ENCODE measurements around the gene SLC1A3. TPM values are rescaled to one million over a fixed set of nuclear protein-coding genes. Genes with fewer than 3 reads are reported as not detected.

SLC1A3 gene
- total RNA-seq, 2 donors from 2014 or later = 11.2 to 18.5 TPM

GRCh38 chr5:36701085-36701698 is 94.8 kb downstream of the SLC1A3 start:
- no peaks in the 10 kb centered on the region for H3K36me3 ChIP-seq (replicated peaks in 1 of 2; ENCODE audit: insufficient read depth in 1 of 2, low read depth in 2 of 2)
- WGBS, 2 donors = 37 to 46% methylated on average over 4 of the region's 4 CpGs
- no peak for TF ChIP-seq POLR2A (IDR thresholded peaks at IDR 0.05)
- no peak for TF ChIP-seq CTCF (IDR thresholded peaks at IDR 0.05)
- ATAC-seq = no peak
- H3K27me3 ChIP-seq = no peaks in the 10 kb centered on the region
- no peak overlapping the region for H3K27ac ChIP-seq
- DNase-seq = no peak
- intact Hi-C loops (cut with DNase I) = no loop called here
- H3K4me1 ChIP-seq = no peaks in the 10 kb centered on the region
- no peak overlapping the region for H3K4me3 ChIP-seq
- no peaks in the 10 kb centered on the region for H3K9me3 ChIP-seq

- no peaks in the 10 kb centered on the region for H3K9me3 ChIP-seq
- intact Hi-C loops (cut with DNase I) = no loop called here
- H3K4me3 ChIP-seq = no peak overlapping the region
- H3K27me3 ChIP-seq = no peaks in the 10 kb centered on the region
- DNase-seq (no peak), ATAC-seq (no peak)
- WGBS, 2 donors = 66 to 82% methylated on average over 5 of the region's 5 CpGs
- H3K4me1 ChIP-seq = no peaks in the 10 kb centered on the region
- TF ChIP-seq CTCF (IDR thresholded peaks at IDR 0.05) (no peak), POLR2A (IDR thresholded peaks at IDR 0.05) (no peak)
- H3K27ac ChIP-seq = no peak overlapping the region
- H3K36me3 ChIP-seq (replicated peaks in 1 of 2; ENCODE audit: insufficient read depth in 1 of 2, low read depth in 2 of 2) = no peaks in the 10 kb centered on the region
Observed at GRCh38 chr5:36703245-36703860, 96.9 kb downstream of the SLC1A3 start.

- Histone ChIP-seq H3K4me1 (no peaks in the 10 kb centered on the region), H3K27me3 (no peaks in the 10 kb centered on the region), H3K9me3 (no peaks in the 10 kb centered on the region), H3K4me3 (no peak overlapping the region), H3K27ac (no peak overlapping the region), H3K36me3 (replicated peaks in 1 of 2; ENCODE audit: insufficient read depth in 1 of 2, low read depth in 2 of 2) (no peaks in the 10 kb centered on the region)
- intact Hi-C loops (cut with DNase I) = no loop called here
- TF ChIP-seq CTCF (IDR thresholded peaks at IDR 0.05) = no peak
- no peak for TF ChIP-seq POLR2A (IDR thresholded peaks at IDR 0.05)
- no peak for ATAC-seq
- WGBS, 2 donors = 19 to 23% methylated on average over 1 of the region's 1 CpG
- DNase-seq = no peak
Observed at GRCh38 chr5:36704131-36704530, 97.7 kb downstream of the SLC1A3 start.

GRCh38 chr5:36705055-36705454 is 98.6 kb downstream of the SLC1A3 start:
- ATAC-seq (no peak), DNase-seq (no peak)
- H3K9me3 ChIP-seq = no peaks in the 10 kb centered on the region
- WGBS, 2 donors = 65 to 70% methylated on average over 3 of the region's 3 CpGs
- TF ChIP-seq CTCF (IDR thresholded peaks at IDR 0.05) (no peak), POLR2A (IDR thresholded peaks at IDR 0.05) (no peak)
- no peaks in the 10 kb centered on the region for H3K27me3 ChIP-seq
- no peaks in the 10 kb centered on the region for H3K36me3 ChIP-seq (replicated peaks in 1 of 2; ENCODE audit: insufficient read depth in 1 of 2, low read depth in 2 of 2)
- no peak overlapping the region for H3K27ac ChIP-seq
- intact Hi-C loops (cut with DNase I) = no loop called here
- H3K4me3 ChIP-seq = no peak overlapping the region
- no peaks in the 10 kb centered on the region for H3K4me1 ChIP-seq

GRCh38 chr5:36706662-36707061 is 100.3 kb downstream of the SLC1A3 start:
- no peak for TF ChIP-seq CTCF (IDR thresholded peaks at IDR 0.05)
- no peak for TF ChIP-seq POLR2A (IDR thresholded peaks at IDR 0.05)
- ATAC-seq = no peak
- Histone ChIP-seq H3K27ac (no peak overlapping the region), H3K4me1 (no peaks in the 10 kb centered on the region), H3K27me3 (no peaks in the 10 kb centered on the region), H3K4me3 (no peak overlapping the region), H3K36me3 (replicated peaks in 1 of 2; ENCODE audit: insufficient read depth in 1 of 2, low read depth in 2 of 2) (no peaks in the 10 kb centered on the region), H3K9me3 (no peaks in the 10 kb centered on the region)
- WGBS, 2 donors = 49 to 57% methylated on average over 4 of the region's 4 CpGs
- DNase-seq = no peak
- intact Hi-C loops (cut with DNase I) = no loop called here

Measured in body of pancreas (tissue), 4 donors.